ENCODE measurements around the gene ESRRA. TPM values are rescaled to one million over a fixed set of nuclear protein-coding genes. Genes with fewer than 3 reads are reported as not detected.

The ESRRA gene
- total and polyA plus RNA-seq, 9 of the 15 experiments (the other 6 are each of a cell fraction or from before 2014, with no cell fraction given) = 0.27 to 89.7 (median 23.7) TPM

GRCh38 chr11:64356498-64357411 lies 51.4 kb downstream of the ESRRA start (continued):
- TF ChIP-seq BRD9 (IDR thresholded peaks at IDR 0.05; ENCODE audit: low read depth, partially characterized antibody) = peak; percentile 89
- TF ChIP-seq, protein P1, sequence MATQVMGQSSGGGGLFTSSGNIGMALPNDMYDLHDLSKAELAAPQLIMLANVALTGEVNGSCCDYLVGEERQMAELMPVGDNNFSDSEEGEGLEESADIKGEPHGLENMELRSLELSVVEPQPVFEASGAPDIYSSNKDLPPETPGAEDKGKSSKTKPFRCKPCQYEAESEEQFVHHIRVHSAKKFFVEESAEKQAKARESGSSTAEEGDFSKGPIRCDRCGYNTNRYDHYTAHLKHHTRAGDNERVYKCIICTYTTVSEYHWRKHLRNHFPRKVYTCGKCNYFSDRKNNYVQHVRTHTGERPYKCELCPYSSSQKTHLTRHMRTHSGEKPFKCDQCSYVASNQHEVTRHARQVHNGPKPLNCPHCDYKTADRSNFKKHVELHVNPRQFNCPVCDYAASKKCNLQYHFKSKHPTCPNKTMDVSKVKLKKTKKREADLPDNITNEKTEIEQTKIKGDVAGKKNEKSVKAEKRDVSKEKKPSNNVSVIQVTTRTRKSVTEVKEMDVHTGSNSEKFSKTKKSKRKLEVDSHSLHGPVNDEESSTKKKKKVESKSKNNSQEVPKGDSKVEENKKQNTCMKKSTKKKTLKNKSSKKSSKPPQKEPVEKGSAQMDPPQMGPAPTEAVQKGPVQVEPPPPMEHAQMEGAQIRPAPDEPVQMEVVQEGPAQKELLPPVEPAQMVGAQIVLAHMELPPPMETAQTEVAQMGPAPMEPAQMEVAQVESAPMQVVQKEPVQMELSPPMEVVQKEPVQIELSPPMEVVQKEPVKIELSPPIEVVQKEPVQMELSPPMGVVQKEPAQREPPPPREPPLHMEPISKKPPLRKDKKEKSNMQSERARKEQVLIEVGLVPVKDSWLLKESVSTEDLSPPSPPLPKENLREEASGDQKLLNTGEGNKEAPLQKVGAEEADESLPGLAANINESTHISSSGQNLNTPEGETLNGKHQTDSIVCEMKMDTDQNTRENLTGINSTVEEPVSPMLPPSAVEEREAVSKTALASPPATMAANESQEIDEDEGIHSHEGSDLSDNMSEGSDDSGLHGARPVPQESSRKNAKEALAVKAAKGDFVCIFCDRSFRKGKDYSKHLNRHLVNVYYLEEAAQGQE (IDR thresholded peaks at IDR 0.05; ENCODE audit: borderline replicate concordance) = peak; percentile 63; the same call in 1 of the 2 replicates
- TF ChIP-seq, protein P1 (CRISPR knock-in tag; IDR thresholded peaks at IDR 0.05; ENCODE audit: low read depth) = no peak
- TF ChIP-seq ZBTB26 (CRISPR knock-in tag; IDR thresholded peaks at IDR 0.05) = 0 out of 2 replicates have a peak, but pooled peaks have one; percentile 6
- peak; percentile 58 to 63 for TF ChIP-seq NRF1 (conservative IDR thresholded peaks at IDR 0.05 in 1 of 2, IDR thresholded peaks at IDR 0.05 in 1 of 2)
- no peak for TF ChIP-seq ZNF324 (CRISPR knock-in tag; IDR thresholded peaks at IDR 0.05)
- TF ChIP-seq JUN (IDR thresholded peaks at IDR 0.05; ENCODE audit: borderline replicate concordance, low read depth, low read length) = 0 out of 2 replicates have a peak, but pooled peaks have one; percentile 16
- TF ChIP-seq JUN (CRISPR knock-in tag; IDR thresholded peaks at IDR 0.05; ENCODE audit: borderline replicate concordance) = no peak
- no peak for TF ChIP-seq RBM25 (IDR thresholded peaks at IDR 0.05; ENCODE audit: low read depth, low read length, severe bottlenecking)
- TF ChIP-seq SREBF1 (IDR thresholded peaks at IDR 0.05; ENCODE audit: borderline replicate concordance, low read depth, low read length) = no peak
- no peak for TF ChIP-seq ZKSCAN3 (CRISPR knock-in tag; IDR thresholded peaks at IDR 0.05)
- TF ChIP-seq STAT5B (CRISPR knock-in tag; IDR thresholded peaks at IDR 0.05) = no peak
- TF ChIP-seq, protein P2, sequence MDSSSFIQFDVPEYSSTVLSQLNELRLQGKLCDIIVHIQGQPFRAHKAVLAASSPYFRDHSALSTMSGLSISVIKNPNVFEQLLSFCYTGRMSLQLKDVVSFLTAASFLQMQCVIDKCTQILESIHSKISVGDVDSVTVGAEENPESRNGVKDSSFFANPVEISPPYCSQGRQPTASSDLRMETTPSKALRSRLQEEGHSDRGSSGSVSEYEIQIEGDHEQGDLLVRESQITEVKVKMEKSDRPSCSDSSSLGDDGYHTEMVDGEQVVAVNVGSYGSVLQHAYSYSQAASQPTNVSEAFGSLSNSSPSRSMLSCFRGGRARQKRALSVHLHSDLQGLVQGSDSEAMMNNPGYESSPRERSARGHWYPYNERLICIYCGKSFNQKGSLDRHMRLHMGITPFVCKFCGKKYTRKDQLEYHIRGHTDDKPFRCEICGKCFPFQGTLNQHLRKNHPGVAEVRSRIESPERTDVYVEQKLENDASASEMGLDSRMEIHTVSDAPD (CRISPR knock-in tag; IDR thresholded peaks at IDR 0.05) = no peak
- TF ChIP-seq MIER1 (IDR thresholded peaks at IDR 0.05; ENCODE audit: low read depth) = no peak
- no peak for TF ChIP-seq RNF2 (IDR thresholded peaks at IDR 0.05)
- TF ChIP-seq FUS (optimal IDR thresholded peaks at IDR 0.05; ENCODE audit: low read depth, low read length) = no peak
- 0 out of 2 replicates have a peak, but pooled peaks have one; percentile 1 for TF ChIP-seq ZNF316 (IDR thresholded peaks at IDR 0.05)
- TF ChIP-seq ARID2 (IDR thresholded peaks at IDR 0.05) = peak; percentile 35; the same call in 1 of the 2 replicates
